Neural cell (in vitro differentiated cells): Measurements from ENCODE around the gene SRP68.

ENCODE experiments used
- EP300 ChIP-seq: fragments of 450-650 bp; conservative IDR thresholded peaks from 2 replicates; pipeline ENCODE4 v1.6.1; 2014; ENCODE audit warnings: antibody characterized with exemption, mild to moderate bottlenecking, moderate library complexity; ENCODE audit not compliant: poor library complexity, severe bottlenecking
- EZH2 ChIP-seq: fragments of 200-600, 300-800 bp; shearing (Covaris generic), sonication (generic); IDR thresholded peaks from 2 replicates; pipeline ENCODE4 v1.6.1; 2014; ENCODE audit warnings: antibody characterized with exemption, low read length, borderline replicate concordance, mild to moderate bottlenecking; ENCODE audit not compliant: insufficient read depth, poor library complexity, severe bottlenecking
- RAD21 ChIP-seq: fragments of 450-650 bp; conservative IDR thresholded peaks from 2 replicates; pipeline ENCODE4 v1.6.1; 2014; ENCODE audit warnings: antibody characterized with exemption, mild to moderate bottlenecking, moderate library complexity
- TAF1 ChIP-seq: IDR thresholded peaks from 2 replicates; pipeline ENCODE4 v1.6.1; 2012; ENCODE audit warnings: low read depth
- TF ChIP-seq, protein P1 (sequence below): fragments of 450-650 bp; IDR thresholded peaks from 2 replicates; pipeline ENCODE4 v1.5.1; 2014; ENCODE audit warnings: antibody characterized with exemption, mild to moderate bottlenecking, moderate library complexity; ENCODE audit not compliant: poor library complexity, severe bottlenecking

DNA sequence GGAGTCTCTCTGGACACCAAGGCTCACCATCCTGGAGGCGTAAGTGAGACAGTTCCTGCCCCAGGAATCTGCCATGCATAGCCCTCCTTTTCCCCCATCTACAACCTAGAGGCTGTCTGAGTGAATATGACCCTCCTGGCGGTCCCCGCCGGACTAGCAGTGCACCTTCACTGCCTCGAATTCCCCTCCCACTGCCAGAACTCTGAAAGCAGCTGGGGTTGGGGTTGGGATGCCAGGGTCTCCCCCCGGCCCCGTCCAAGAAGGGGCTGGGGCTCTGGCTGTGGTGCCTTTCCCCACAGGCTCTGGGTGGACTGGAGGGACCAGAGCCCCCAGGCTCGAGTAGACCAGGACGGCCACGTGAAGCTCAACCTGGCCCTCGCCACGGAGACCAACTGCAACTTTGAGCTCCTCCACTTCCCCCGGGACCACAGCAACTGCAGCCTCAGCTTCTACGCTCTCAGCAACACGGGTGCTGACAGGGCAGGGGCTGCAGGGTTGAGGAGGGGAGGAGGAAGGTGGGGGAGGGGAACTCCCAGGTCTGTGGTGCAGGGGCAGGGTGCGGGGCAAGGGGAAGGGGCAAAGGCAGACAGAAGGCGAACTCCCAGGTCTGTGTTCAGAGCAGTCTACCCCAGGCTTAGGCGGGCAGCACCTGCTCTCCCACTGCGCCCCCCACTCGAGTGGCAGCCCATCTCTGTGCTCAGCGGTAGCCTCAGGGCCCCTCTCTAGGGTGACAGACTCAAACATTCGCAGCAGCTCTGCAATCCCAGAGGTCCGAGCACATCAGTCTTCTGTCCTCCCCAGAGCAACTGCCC, 7.8 kb upstream of the SRP68 start:
- TF ChIP-seq, protein P1, sequence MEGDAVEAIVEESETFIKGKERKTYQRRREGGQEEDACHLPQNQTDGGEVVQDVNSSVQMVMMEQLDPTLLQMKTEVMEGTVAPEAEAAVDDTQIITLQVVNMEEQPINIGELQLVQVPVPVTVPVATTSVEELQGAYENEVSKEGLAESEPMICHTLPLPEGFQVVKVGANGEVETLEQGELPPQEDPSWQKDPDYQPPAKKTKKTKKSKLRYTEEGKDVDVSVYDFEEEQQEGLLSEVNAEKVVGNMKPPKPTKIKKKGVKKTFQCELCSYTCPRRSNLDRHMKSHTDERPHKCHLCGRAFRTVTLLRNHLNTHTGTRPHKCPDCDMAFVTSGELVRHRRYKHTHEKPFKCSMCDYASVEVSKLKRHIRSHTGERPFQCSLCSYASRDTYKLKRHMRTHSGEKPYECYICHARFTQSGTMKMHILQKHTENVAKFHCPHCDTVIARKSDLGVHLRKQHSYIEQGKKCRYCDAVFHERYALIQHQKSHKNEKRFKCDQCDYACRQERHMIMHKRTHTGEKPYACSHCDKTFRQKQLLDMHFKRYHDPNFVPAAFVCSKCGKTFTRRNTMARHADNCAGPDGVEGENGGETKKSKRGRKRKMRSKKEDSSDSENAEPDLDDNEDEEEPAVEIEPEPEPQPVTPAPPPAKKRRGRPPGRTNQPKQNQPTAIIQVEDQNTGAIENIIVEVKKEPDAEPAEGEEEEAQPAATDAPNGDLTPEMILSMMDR: no peak
- TF ChIP-seq EZH2 (no peak), RAD21 (no peak), TAF1 (no peak), EP300 (no peak)
